ENCODE results near the gene NPPC. TPM values are rescaled to one million over a fixed set of nuclear protein-coding genes. Genes with fewer than 3 reads are reported as not detected.

NPPC gene
- total and polyA plus RNA-seq, 8 donors = 0.14 to 0.23 TPM; not detected in 6

DNA sequence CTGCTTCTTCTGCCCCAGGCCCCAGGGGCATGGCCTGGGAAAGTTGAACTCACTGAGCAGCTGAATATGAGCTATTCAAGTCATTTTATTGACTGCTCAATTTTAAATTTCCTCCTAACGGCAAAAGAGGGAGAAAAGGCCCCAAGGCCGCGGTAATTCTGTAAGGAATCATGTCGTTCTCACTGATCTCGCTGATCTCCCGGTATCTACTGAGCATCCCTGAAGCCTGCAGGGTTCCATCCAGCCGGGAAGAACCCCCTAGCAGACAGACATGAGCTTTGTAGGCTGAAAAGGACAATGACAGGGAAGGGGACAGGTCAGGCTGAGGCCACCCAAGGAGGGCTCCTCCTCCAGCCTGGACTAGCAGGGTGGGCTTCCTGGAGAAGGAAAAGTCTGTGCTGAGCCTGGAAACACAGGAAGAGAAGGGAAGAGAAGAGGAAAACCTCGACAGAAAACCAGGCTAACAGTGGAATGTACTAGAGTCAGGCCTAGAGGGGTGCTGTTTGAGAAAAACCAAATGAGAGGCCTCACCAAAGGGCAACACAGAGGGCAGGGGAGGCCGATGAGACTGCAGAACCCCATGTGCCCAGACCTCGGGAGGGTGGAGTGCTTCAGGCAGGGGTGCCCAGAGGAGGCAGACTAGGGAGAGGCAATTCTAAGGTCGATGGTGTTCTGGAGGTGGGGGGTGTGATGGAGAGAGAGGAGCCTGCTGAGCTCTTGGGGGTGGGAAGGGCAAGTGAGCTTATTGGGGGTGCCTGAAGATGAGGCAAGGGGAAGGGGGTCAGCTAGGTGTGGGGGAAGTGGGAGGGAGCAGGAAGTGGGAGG lies 2.9 kb upstream of the NPPC start:
- Histone ChIP-seq H3K36me3 (no peaks in the 10 kb centered on the region), H3K4me1 (peaks cover 13 to 25% of the 10 kb centered on the region in 2 donors), H3K9me3 (no peaks in the 10 kb centered on the region), H3K4me3 (no peak overlapping the region), H3K27ac (no peak overlapping the region), H3K27me3 (peaks cover 37 to 66% of the 10 kb centered on the region in 2 donors)
- ATAC-seq (no peak), DNase-seq (peak in 1 of 4 donors; percentile 20)
- intact Hi-C loops (cut with DNase I) = loop anchor here (5.0 to 10.0 kb wide), 2 partner anchors 208 to 396 kb away; no protein-coding TSS in a partner anchor
- TF ChIP-seq, protein P1, sequence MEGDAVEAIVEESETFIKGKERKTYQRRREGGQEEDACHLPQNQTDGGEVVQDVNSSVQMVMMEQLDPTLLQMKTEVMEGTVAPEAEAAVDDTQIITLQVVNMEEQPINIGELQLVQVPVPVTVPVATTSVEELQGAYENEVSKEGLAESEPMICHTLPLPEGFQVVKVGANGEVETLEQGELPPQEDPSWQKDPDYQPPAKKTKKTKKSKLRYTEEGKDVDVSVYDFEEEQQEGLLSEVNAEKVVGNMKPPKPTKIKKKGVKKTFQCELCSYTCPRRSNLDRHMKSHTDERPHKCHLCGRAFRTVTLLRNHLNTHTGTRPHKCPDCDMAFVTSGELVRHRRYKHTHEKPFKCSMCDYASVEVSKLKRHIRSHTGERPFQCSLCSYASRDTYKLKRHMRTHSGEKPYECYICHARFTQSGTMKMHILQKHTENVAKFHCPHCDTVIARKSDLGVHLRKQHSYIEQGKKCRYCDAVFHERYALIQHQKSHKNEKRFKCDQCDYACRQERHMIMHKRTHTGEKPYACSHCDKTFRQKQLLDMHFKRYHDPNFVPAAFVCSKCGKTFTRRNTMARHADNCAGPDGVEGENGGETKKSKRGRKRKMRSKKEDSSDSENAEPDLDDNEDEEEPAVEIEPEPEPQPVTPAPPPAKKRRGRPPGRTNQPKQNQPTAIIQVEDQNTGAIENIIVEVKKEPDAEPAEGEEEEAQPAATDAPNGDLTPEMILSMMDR (IDR thresholded peaks at IDR 0.05) = no peak

DNA sequence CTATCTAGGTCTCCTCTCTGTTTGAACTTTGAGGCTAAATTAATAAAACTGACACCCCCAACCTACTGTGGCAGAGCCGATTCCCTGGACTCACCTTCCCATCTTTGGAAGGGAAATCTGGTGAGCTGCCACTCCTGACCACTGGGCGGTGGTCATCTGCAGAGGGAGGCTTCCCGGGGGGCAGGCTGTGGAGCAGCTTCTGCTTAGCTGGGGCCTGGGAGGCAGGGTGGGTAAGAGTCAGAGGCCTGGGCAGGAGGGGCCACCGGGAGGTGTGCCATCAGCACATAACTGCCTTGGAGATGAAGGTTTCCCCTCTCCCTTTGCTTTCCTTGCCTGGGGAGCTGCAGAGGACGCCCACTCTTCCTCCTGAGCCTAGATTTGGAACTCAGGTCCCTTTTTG lies 2.3 kb upstream of the NPPC start:
- ATAC-seq (no peak), DNase-seq (peak in 1 of 4 donors; percentile 21)
- H3K4me1 ChIP-seq = peaks cover 13 to 25% of the 10 kb centered on the region in 2 donors
- H3K27ac ChIP-seq = no peak overlapping the region
- peaks cover 41 to 72% of the 10 kb centered on the region in 2 donors for H3K27me3 ChIP-seq
- no peak overlapping the region for H3K4me3 ChIP-seq
- intact Hi-C loops (cut with DNase I) = loop anchor here (5.0 to 10.0 kb wide), 2 partner anchors 209 to 396 kb away; no protein-coding TSS in a partner anchor
- no peaks in the 10 kb centered on the region for H3K36me3 ChIP-seq
- TF ChIP-seq, protein P1 (IDR thresholded peaks at IDR 0.05) = no peak
- no peaks in the 10 kb centered on the region for H3K9me3 ChIP-seq

DNA sequence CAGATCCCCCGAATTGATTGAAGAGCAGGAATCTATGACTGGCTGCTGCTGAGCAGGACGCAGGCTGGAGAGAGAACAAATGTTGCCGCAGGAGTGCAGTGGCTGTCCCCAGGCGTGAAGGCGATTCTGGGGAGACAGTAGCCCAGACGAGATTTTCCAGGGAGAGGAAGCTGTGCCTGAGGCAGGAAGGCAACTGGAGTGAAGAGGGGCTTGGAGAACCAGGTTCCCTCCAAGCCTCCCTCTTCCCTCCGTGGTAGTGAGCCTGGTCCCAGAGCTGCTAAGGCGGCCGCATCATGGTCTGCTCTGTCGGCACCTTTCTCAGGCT lies 1.3 kb upstream of the NPPC start:
- Histone ChIP-seq H3K9me3 (no peaks in the 10 kb centered on the region), H3K36me3 (no peaks in the 10 kb centered on the region), H3K27me3 (peaks cover 49 to 81% of the 10 kb centered on the region in 2 donors)

DNA sequence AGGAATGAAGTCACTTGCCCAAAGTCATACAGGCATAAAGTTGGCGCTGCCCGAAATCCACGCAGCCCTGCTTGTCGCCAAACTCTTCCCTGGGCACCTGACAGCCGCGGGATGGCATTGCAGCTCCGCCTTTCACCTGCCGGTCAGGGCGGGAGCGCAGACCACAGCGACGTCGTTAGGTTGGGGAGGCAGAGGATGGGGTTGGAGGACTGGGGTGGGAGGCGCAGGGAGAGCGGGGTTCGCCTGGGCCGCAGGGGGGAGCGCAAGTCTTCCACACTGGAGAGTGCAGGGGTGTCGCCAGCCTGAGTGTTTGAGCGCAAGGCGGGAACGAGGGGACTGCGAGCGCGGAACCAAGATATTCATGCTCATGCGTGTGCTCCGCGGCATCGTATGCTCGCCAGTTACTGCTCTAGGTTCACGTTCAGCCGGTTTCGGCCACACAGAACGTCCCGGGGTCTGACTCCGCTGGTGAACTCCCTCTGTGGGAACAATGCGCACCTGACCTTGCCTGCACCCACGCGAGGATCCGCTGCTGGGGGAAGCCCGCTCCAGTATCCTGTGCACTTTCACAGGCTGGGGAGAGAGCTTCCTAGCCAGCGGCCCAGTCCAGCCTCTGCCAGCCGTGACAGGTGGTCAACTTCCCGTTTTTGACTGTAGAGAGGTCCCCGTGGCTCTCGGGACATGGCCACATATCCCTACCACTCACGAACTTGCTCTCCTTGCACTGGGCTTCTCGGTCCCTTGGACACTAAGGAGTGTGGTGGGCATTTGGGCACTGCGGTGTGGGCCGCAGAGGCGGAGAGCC lies 767 bp upstream of the NPPC start:
- H3K4me1 ChIP-seq = peaks cover 13 to 25% of the 10 kb centered on the region in 2 donors
- no peak overlapping the region for H3K4me3 ChIP-seq
- H3K9me3 ChIP-seq = no peaks in the 10 kb centered on the region
- peak; percentile 26 for ATAC-seq
- TF ChIP-seq, protein P1 (IDR thresholded peaks at IDR 0.05) = no peak
- intact Hi-C loops (cut with DNase I) = loop anchor here (5.0 to 10.0 kb wide), 2 partner anchors 210 to 398 kb away; no protein-coding TSS in a partner anchor
- no peaks in the 10 kb centered on the region for H3K36me3 ChIP-seq
- peak in 2 of 4 donors; percentile 15 to 25 for DNase-seq
- H3K27ac ChIP-seq = no peak overlapping the region
- H3K27me3 ChIP-seq = peaks cover 49 to 86% of the 10 kb centered on the region in 2 donors

More for the DNA sequence above, 1.3 kb upstream of the NPPC start:
- ATAC-seq = no peak
- TF ChIP-seq, protein P1 (IDR thresholded peaks at IDR 0.05) = no peak
- Histone ChIP-seq H3K27ac (no peak overlapping the region), H3K4me1 (peaks cover 13 to 25% of the 10 kb centered on the region in 2 donors), H3K4me3 (no peak overlapping the region)
- peak in 1 of 4 donors; percentile 25 for DNase-seq
- intact Hi-C loops (cut with DNase I) = loop anchor here (5.0 to 10.0 kb wide), 2 partner anchors 210 to 397 kb away; no protein-coding TSS in a partner anchor
